Fibroblast of lung (primary cell): ENCODE data around the gene CMYA5. TPM values are rescaled to one million over a fixed set of nuclear protein-coding genes. Genes with fewer than 3 reads are reported as not detected.

ENCODE experiments used
- DNase-seq, 2 donors: peaks; one replicate each; pipeline versions ENCODE4 v3.0.0 to v3.0.0-alpha.2; 2010; ENCODE audit warnings: low read depth in 2 of 2
- H2AFZ ChIP-seq: 2 replicates; pipeline ENCODE4 v1.5.1; 2012; ENCODE audit warnings: low read length, control low read depth, inconsistent platforms
- H3K27ac ChIP-seq: 2 replicates; pipeline ENCODE4 v1.5.1; 2011; ENCODE audit warnings: low read length, control low read depth; ENCODE audit not compliant: insufficient read depth
- H3K27me3 ChIP-seq: 2 replicates; pipeline ENCODE4 v1.5.1; 2011; ENCODE audit warnings: mild to moderate bottlenecking, low read length; ENCODE audit not compliant: control insufficient read depth, insufficient read depth
- H3K36me3 ChIP-seq: 2 replicates; pipeline ENCODE4 v1.5.1; 2011; ENCODE audit warnings: low read length; ENCODE audit not compliant: control insufficient read depth, insufficient read depth
- H3K4me1 ChIP-seq: 2 replicates; pipeline ENCODE4 v1.5.1; 2011; ENCODE audit warnings: low read length; ENCODE audit not compliant: control insufficient read depth, insufficient read depth; ENCODE audit errors: extremely low read depth
- H3K4me2 ChIP-seq: 2 replicates; pipeline ENCODE4 v1.5.1; 2011; ENCODE audit warnings: low read length, control low read depth; ENCODE audit not compliant: insufficient read depth; ENCODE audit errors: extremely low read depth
- H3K4me3 ChIP-seq, 4 experiments: fragments of 200-600 bp in 1 of 4; sonication (generic) in 1 of 4; replicated peaks in 1 of 4; 2 replicates each; pipeline ENCODE4 v1.5.1; 2011 to 2016; ENCODE audit warnings: low read length in 4 of 4, low read depth in 3 of 4, mild to moderate bottlenecking in 3 of 4, control low read depth in 2 of 4, inconsistent platforms in 1 of 4, mixed read lengths in 1 of 4; ENCODE audit not compliant: insufficient read depth in 1 of 4; ENCODE audit errors: control extremely low read depth in 1 of 4
- H3K79me2 ChIP-seq: 2 replicates; pipeline ENCODE4 v1.5.1; 2012; ENCODE audit warnings: mild to moderate bottlenecking, low read length, inconsistent platforms; ENCODE audit not compliant: control insufficient read depth, insufficient read depth
- H3K9ac ChIP-seq: 2 replicates; pipeline ENCODE4 v1.5.1; 2011; ENCODE audit warnings: mild to moderate bottlenecking, low read length, control low read depth; ENCODE audit not compliant: insufficient read depth
- H3K9me3 ChIP-seq: 2 replicates; pipeline ENCODE4 v1.5.1; 2012; ENCODE audit warnings: low read depth, low read length; ENCODE audit not compliant: control insufficient read depth, insufficient read depth
- H4K20me1 ChIP-seq: 2 replicates; pipeline ENCODE4 v1.5.1; 2011; ENCODE audit warnings: low read length; ENCODE audit not compliant: control insufficient read depth, insufficient read depth; ENCODE audit errors: extremely low read depth
- EZH2 ChIP-seq: IDR thresholded peaks from 2 replicates; pipeline ENCODE4 v1.5.1; 2012; ENCODE audit warnings: low read length, control low read depth, mild to moderate bottlenecking; ENCODE audit errors: missing control alignments
- polyA plus RNA-seq, 2 donors: library from polyadenylated mRNA; depleted of rRNA in 1 of 2; stranded (reverse) in 1 of 2; unstranded in 1 of 2; fragments of >200 nt; gene quantifications; 2 replicates each; pipeline ENCODE4 v1.2.1, GENCODE V29; 2011 to 2012; ENCODE audit warnings: missing spikeins in 1 of 2
- total RNA-seq: library from RNA; depleted of rRNA; stranded (reverse); fragments of >200 nt; gene quantifications from 2 replicates; pipeline ENCODE4 v1.2.1, GENCODE V29; 2014
- TF ChIP-seq, protein P1 (sequence below), 2 donors: IDR thresholded peaks in 1 of 2; conservative IDR thresholded peaks in 1 of 2; 1 replicate in 1 of 2; 2 replicates in 1 of 2; pipeline ENCODE4 v1.5.1; 2011 to 2012; ENCODE audit warnings: low read length in 2 of 2, control low read depth in 1 of 2, inconsistent platforms in 1 of 2, low read depth in 1 of 2, mild to moderate bottlenecking in 1 of 2

The CMYA5 gene
- total and polyA plus RNA-seq, 2 donors (not counting 1 experiment from before 2014, with no cell fraction given): 2.0 to 7.8 TPM

DNA sequence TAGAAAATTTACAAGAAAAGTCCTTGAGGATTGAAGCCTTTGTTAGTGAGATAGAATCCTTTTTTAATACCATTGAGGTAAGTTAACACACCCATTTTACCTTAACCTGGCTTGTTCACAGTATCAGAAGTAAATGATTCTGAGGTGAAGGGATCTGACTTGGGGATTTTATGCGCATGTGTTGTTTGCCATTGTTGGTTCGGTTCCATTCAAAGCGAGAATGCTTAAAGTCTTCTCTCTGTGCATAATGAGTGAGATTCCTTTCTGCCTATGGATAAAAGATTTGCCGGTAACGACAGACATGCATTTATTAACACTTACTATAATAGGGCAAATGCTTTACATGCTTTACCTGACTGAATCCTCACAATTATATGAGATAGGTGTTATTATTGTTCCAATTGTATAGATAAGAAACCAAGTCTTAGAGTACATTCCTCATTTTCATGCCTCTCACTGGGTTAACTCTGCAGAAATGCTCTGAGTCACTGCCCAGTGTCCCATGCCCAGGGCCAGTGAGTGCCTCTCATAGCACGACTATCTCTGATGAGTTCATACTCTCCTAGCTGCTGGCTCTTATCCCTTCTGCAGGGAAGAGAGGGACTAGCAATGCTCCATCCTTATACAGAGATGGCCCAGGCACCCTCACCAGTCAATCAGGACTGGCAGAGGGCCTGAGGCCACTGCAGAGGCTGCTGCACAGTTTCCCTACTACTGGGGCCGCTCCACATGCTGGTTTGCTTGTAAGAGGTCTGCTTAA, 54.4 kb downstream of the CMYA5 start:
- Histone ChIP-seq H3K4me3 (no peak overlapping the region), H3K4me2 (no peak overlapping the region), H3K9me3 (no peaks in the 10 kb centered on the region), H3K79me2 (no peaks in the 10 kb centered on the region), H3K27me3 (no peaks in the 10 kb centered on the region), H2AFZ (no peak overlapping the region), H3K9ac (no peak overlapping the region), H3K4me1 (no peaks in the 10 kb centered on the region), H4K20me1 (no peaks in the 10 kb centered on the region), H3K36me3 (no peaks in the 10 kb centered on the region), H3K27ac (no peak overlapping the region)
- TF ChIP-seq, protein P1, sequence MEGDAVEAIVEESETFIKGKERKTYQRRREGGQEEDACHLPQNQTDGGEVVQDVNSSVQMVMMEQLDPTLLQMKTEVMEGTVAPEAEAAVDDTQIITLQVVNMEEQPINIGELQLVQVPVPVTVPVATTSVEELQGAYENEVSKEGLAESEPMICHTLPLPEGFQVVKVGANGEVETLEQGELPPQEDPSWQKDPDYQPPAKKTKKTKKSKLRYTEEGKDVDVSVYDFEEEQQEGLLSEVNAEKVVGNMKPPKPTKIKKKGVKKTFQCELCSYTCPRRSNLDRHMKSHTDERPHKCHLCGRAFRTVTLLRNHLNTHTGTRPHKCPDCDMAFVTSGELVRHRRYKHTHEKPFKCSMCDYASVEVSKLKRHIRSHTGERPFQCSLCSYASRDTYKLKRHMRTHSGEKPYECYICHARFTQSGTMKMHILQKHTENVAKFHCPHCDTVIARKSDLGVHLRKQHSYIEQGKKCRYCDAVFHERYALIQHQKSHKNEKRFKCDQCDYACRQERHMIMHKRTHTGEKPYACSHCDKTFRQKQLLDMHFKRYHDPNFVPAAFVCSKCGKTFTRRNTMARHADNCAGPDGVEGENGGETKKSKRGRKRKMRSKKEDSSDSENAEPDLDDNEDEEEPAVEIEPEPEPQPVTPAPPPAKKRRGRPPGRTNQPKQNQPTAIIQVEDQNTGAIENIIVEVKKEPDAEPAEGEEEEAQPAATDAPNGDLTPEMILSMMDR (conservative IDR thresholded peaks at IDR 0.05 in 1 of 2, IDR thresholded peaks at IDR 0.05 in 1 of 2; ENCODE audit: low read depth in 1 of 2, low read length in 2 of 2): no peak
- no peak for TF ChIP-seq EZH2
- peak in 1 of 2 donors; percentile 22 for DNase-seq

DNA sequence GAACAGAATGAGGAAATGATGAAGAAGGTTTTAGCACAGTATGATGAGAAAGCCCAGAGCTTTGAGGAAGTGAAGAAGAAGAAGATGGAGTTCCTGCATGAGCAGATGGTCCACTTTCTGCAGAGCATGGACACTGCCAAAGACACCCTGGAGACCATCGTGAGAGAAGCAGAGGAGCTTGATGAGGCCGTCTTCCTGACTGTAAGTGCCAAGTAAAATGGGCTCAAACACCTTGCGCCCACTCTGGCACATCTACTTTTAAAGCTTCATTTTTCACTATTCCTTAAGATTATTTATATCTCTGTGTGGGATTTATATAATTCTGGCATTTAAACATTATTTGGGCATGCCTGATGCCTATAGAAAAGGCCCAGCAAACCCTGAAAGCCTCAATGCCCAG, 55.6 kb downstream of the CMYA5 start:
- H3K79me2 ChIP-seq: no peaks in the 10 kb centered on the region

More for the DNA sequence above, 55.6 kb downstream of the CMYA5 start:
- Histone ChIP-seq H3K4me3 (no peak overlapping the region), H3K27ac (no peak overlapping the region), H2AFZ (no peak overlapping the region), H3K36me3 (no peaks in the 10 kb centered on the region), H3K9ac (no peak overlapping the region), H3K4me1 (no peaks in the 10 kb centered on the region), H4K20me1 (no peaks in the 10 kb centered on the region), H3K4me2 (no peak overlapping the region), H3K9me3 (no peaks in the 10 kb centered on the region), H3K27me3 (no peaks in the 10 kb centered on the region)
- no peak for TF ChIP-seq EZH2
- TF ChIP-seq, protein P1 (conservative IDR thresholded peaks at IDR 0.05 in 1 of 2, IDR thresholded peaks at IDR 0.05 in 1 of 2; ENCODE audit: low read depth in 1 of 2, low read length in 2 of 2): no peak
- DNase-seq: no peak
